Neural crest cell (in vitro differentiated cells): Measurements from ENCODE around the gene FOXK2. TPM values are rescaled to one million over a fixed set of nuclear protein-coding genes. Genes with fewer than 3 reads are reported as not detected.
"Not testable (repeated sequence)": the region's sequence is repeated elsewhere in the genome, so short reads cannot be mapped to it uniquely, and the experiment has no call there.

Experiments used
- DNase-seq: peaks from one replicate; pipeline ENCODE4 v3.0.0; 2021; ENCODE audit warnings: low read depth, mixed read lengths, low spot score
- H3K27ac Mint-ChIP-seq: one replicate; pipeline ENCODE4 v1.8.0; 2021; ENCODE audit warnings: mild to moderate bottlenecking, mixed read lengths; ENCODE audit not compliant: unreplicated experiment
- H3K27me3 Mint-ChIP-seq: 2 replicates; pipeline ENCODE4 v1.8.0; 2021; ENCODE audit warnings: low read depth, mild to moderate bottlenecking, mixed read lengths
- H3K36me3 Mint-ChIP-seq: 2 replicates; pipeline ENCODE4 v1.8.0; 2021; ENCODE audit warnings: low read depth, mild to moderate bottlenecking, mixed read lengths
- H3K4me1 Mint-ChIP-seq: 2 replicates; pipeline ENCODE4 v1.8.0; 2021; ENCODE audit warnings: mixed read lengths
- H3K4me3 Mint-ChIP-seq: one replicate; pipeline ENCODE4 v1.8.0; 2021; ENCODE audit warnings: mild to moderate bottlenecking, mixed read lengths
- H3K9me3 Mint-ChIP-seq: 2 replicates; pipeline ENCODE4 v1.8.0; 2021; ENCODE audit warnings: mixed read lengths
- CTCF ChIP-seq: fragments of 200-600 bp; sonication (generic); conservative IDR thresholded peaks from 2 replicates; pipeline ENCODE4 v1.5.0; 2021; ENCODE audit warnings: antibody characterized with exemption, mild to moderate bottlenecking
- total RNA-seq: library from RNA; stranded (reverse); gene quantifications from 2 replicates; pipeline ENCODE4 v1.2.1, GENCODE V29; 2021

FOXK2 gene
- total RNA-seq, 1 donor from 2014 or later: 84.3 TPM

DNA sequence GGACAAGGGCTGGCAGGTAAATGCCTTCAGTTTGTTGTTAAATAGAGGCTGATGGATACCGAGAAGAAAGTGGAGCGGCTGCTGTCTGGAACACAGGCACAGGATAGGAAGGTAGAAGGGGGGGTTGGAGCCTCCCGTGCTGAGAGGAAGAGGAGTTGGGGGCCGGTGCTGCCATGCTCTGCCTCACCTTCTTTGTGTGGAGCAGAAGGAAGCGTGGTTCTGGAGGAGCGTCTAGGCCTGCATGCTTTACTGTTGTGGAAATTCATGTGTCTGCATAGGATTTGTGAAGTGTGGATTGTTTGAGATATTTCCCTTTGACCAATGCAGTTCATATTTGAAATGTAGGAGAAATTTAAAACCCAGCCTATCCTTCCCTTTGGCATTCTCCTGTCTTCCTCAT lies 52.3 kb downstream of the FOXK2 start:
- no peaks in the 10 kb centered on the region for H3K27me3 Mint-ChIP-seq
- peaks cover 9% of the 10 kb centered on the region for H3K36me3 Mint-ChIP-seq
- DNase-seq: no peak
- H3K27ac Mint-ChIP-seq: peak overlapping the region; percentile 81
- H3K4me1 Mint-ChIP-seq: no peaks in the 10 kb centered on the region
- H3K4me3 Mint-ChIP-seq: no peak overlapping the region
- no peaks in the 10 kb centered on the region for H3K9me3 Mint-ChIP-seq
- no peak for TF ChIP-seq CTCF

GRCh38 chr17:82574041-82574440 lies 54.5 kb downstream of the FOXK2 start:
- Mint-ChIP-seq H3K36me3 (peaks cover 15% of the 10 kb centered on the region), H3K27me3 (no peaks in the 10 kb centered on the region), H3K9me3 (no peaks in the 10 kb centered on the region), H3K4me1 (no peaks in the 10 kb centered on the region), H3K4me3 (no peak overlapping the region), H3K27ac (no peak overlapping the region)
- TF ChIP-seq CTCF: no peak
- DNase-seq: no peak

DNA sequence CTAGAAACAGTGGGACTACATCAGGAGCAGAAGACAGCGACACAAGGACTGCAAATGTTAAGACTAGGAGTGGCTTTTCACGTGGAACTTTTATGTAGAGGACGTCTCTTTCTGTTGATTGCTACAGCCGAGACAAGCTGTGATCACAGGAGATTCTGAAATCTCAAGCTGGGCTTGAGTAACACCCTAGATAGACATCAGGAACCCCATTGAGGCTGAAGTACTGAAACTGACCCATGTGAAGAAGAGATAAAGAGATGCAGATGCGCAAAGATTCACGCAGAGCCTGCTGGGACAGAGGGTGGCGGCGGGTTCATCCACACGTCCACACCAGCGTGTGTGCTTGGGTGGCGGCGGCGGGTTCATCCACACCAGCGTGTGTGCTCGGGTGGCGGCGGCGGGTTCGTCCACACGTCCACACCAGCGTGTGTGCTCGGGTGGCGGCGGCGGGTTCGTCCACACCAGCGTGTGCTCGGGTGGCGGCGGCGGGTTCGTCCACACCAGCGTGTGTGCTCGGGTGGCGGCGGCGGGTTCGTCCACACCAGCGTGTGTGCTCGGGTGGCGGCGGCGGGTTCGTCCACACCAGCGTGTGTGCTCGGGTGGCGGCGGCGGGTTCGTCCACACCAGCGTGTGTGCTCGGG lies 56.2 kb downstream of the FOXK2 start:
- H3K4me1 Mint-ChIP-seq, H3K9me3 Mint-ChIP-seq, H3K4me3 Mint-ChIP-seq, H3K27ac Mint-ChIP-seq, DNase-seq, H3K27me3 Mint-ChIP-seq: not testable (repeated sequence)
- H3K36me3 Mint-ChIP-seq: peaks cover 16% of the 10 kb centered on the region

GRCh38 chr17:82577300-82577699 lies 57.8 kb downstream of the FOXK2 start:
- H3K27me3 Mint-ChIP-seq: no peaks in the 10 kb centered on the region
- peaks cover 16% of the 10 kb centered on the region for H3K36me3 Mint-ChIP-seq
- TF ChIP-seq CTCF: no peak
- no peak for DNase-seq
- no peak overlapping the region for H3K27ac Mint-ChIP-seq
- H3K9me3 Mint-ChIP-seq: no peaks in the 10 kb centered on the region
- no peak overlapping the region for H3K4me3 Mint-ChIP-seq
- H3K4me1 Mint-ChIP-seq: no peaks in the 10 kb centered on the region

DNA sequence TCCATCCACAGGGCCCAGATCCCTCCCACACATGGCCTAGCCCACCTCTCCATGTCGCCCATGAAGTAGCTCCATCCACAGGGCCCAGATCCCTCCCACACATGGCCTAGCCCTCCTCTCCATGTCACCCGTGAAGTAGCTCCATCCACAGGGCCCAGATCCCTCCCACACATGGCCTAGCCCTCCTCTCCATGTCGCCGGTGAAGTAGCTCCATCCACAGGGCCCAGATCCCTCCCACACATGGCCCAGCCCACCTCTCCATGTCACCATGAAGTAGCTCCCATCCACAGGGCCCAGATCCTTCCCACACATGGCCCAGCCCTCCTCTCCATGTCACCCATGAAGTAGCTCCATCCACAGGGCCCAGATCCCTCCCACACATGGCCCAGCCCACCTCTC lies 60.4 kb downstream of the FOXK2 start:
- H3K27ac Mint-ChIP-seq, H3K4me1 Mint-ChIP-seq, H3K27me3 Mint-ChIP-seq, H3K9me3 Mint-ChIP-seq, H3K4me3 Mint-ChIP-seq, DNase-seq: not testable (repeated sequence)
- H3K36me3 Mint-ChIP-seq: peaks cover 17% of the 10 kb centered on the region

DNA sequence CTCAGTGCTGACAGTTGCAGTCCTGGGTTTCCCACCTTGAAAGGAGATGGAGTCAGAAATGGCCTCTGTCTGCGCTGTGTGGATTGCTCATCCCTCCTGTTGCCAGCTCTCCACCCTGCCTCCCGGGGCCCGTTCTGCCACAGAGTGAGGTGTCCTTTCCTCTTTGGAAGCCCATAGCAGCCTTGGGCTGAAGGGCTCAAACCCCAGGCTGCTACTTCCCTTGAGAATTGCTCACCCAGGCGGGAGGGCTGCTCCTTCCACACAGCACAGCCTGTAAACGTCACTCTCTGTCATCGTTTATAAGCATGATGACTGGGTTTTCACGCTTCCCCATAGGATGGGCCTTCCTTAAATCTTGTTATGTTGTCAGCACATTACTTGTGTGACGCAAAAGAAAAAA lies 62.7 kb downstream of the FOXK2 start:
- DNase-seq: no peak
- Mint-ChIP-seq H3K4me3 (no peak overlapping the region), H3K27ac (no peak overlapping the region), H3K9me3 (no peaks in the 10 kb centered on the region), H3K4me1 (no peaks in the 10 kb centered on the region), H3K36me3 (peaks cover 19% of the 10 kb centered on the region), H3K27me3 (no peaks in the 10 kb centered on the region)
- no peak for TF ChIP-seq CTCF
